ENCODE measurements around the gene CENPO.

CENPO gene

GRCh38 chr2:24771061-24771460 lies 22.2 kb upstream of the CENPO start:
- H3K27ac ChIP-seq: no peak overlapping the region
- H3K36me3 ChIP-seq (ENCODE audit: control insufficient read depth, insufficient read depth, low read length): no peaks in the 10 kb centered on the region
- H3K9ac ChIP-seq: no peak overlapping the region
- H3K27me3 ChIP-seq (ENCODE audit: control insufficient read depth, insufficient read depth, low read length): no peaks in the 10 kb centered on the region
- no peak overlapping the region for H2AFZ ChIP-seq
- no peaks in the 10 kb centered on the region for H3K79me2 ChIP-seq
- H3K9me3 ChIP-seq (ENCODE audit: control insufficient read depth, low read length): no peaks in the 10 kb centered on the region
- TF ChIP-seq CTCF (IDR thresholded peaks at IDR 0.05): no peak
- H3K4me3 ChIP-seq (ENCODE audit: low read depth, low read length): no peak overlapping the region
- H3K4me1 ChIP-seq: no peaks in the 10 kb centered on the region
- H3K4me2 ChIP-seq (ENCODE audit: low read length): no peak overlapping the region

- Histone ChIP-seq H2AFZ (no peak overlapping the region), H3K4me1 (no peaks in the 10 kb centered on the region), H3K79me2 (no peaks in the 10 kb centered on the region), H3K27ac (no peak overlapping the region), H3K27me3 (ENCODE audit: control insufficient read depth, insufficient read depth, low read length) (no peaks in the 10 kb centered on the region), H3K36me3 (ENCODE audit: control insufficient read depth, insufficient read depth, low read length) (no peaks in the 10 kb centered on the region), H3K4me3 (ENCODE audit: low read depth, low read length) (no peak overlapping the region), H3K9me3 (ENCODE audit: control insufficient read depth, low read length) (no peaks in the 10 kb centered on the region), H3K4me2 (ENCODE audit: low read length) (no peak overlapping the region), H3K9ac (no peak overlapping the region)
- TF ChIP-seq CTCF (IDR thresholded peaks at IDR 0.05): no peak
These were observed 21.2 kb upstream of the CENPO start for GRCh38 chr2:24771764-24772586.

GRCh38 chr2:24774373-24774772 lies 18.9 kb upstream of the CENPO start:
- no peaks in the 10 kb centered on the region for H3K27me3 ChIP-seq (ENCODE audit: control insufficient read depth, insufficient read depth, low read length)

GRCh38 chr2:24779116-24779515 lies 14.1 kb upstream of the CENPO start:
- no peak overlapping the region for H3K27ac ChIP-seq

More at GRCh38 chr2:24774373-24774772, 18.9 kb upstream of the CENPO start:
- TF ChIP-seq CTCF (IDR thresholded peaks at IDR 0.05): no peak
- no peak overlapping the region for H3K27ac ChIP-seq
- no peak overlapping the region for H3K4me2 ChIP-seq (ENCODE audit: low read length)
- H3K4me3 ChIP-seq (ENCODE audit: low read depth, low read length): no peak overlapping the region
- H3K79me2 ChIP-seq: no peaks in the 10 kb centered on the region
- H3K9me3 ChIP-seq (ENCODE audit: control insufficient read depth, low read length): no peaks in the 10 kb centered on the region
- H3K4me1 ChIP-seq: no peaks in the 10 kb centered on the region
- H2AFZ ChIP-seq: no peak overlapping the region
- no peak overlapping the region for H3K9ac ChIP-seq
- no peaks in the 10 kb centered on the region for H3K36me3 ChIP-seq (ENCODE audit: control insufficient read depth, insufficient read depth, low read length)

More at GRCh38 chr2:24779116-24779515, 14.1 kb upstream of the CENPO start:
- Histone ChIP-seq H3K36me3 (ENCODE audit: control insufficient read depth, insufficient read depth, low read length) (no peaks in the 10 kb centered on the region), H2AFZ (no peak overlapping the region), H3K27me3 (ENCODE audit: control insufficient read depth, insufficient read depth, low read length) (no peaks in the 10 kb centered on the region), H3K4me1 (no peaks in the 10 kb centered on the region), H3K9ac (no peak overlapping the region), H3K4me3 (ENCODE audit: low read depth, low read length) (no peak overlapping the region), H3K4me2 (ENCODE audit: low read length) (no peak overlapping the region), H3K9me3 (ENCODE audit: control insufficient read depth, low read length) (no peaks in the 10 kb centered on the region), H3K79me2 (no peaks in the 10 kb centered on the region)
- TF ChIP-seq CTCF (IDR thresholded peaks at IDR 0.05): no peak
